ENCODE data around the gene CACNA1D.

CACNA1D gene

GRCh38 chr3:53768478-53769459, 274.4 kb downstream of the CACNA1D start:
- DNase-seq, result no peak

DNA sequence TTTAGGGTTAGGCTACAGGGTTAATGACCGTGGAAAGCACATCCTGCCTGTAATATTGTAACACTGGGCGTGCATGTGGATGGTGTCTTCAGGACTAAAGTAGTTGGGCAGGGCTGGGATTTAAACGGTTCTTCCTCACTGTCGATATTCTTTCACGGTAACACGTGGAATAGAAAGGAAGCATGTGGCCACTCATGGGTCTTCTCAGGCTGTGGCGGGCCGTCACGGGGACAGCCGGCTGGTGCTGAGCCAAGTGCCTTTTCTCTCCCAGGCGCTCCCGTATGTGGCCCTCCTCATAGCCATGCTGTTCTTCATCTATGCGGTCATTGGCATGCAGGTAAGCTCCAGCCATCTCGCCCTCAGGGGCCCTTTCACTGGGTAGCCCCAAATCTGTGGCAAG, 278.2 kb downstream of the CACNA1D start:
- DNase-seq, result no peak

- DNase-seq, result no peak
These were observed 278.6 kb downstream of the CACNA1D start for GRCh38 chr3:53773021-53773436.

GRCh38 chr3:53773611-53774368, 279.4 kb downstream of the CACNA1D start:
- DNase-seq, result no peak

GRCh38 chr3:53774414-53774813, 280.0 kb downstream of the CACNA1D start:
- no peak for DNase-seq

- no peak for DNase-seq
These were observed 280.6 kb downstream of the CACNA1D start for GRCh38 chr3:53775018-53775417.

- DNase-seq, result no peak
These were observed 281.4 kb downstream of the CACNA1D start for GRCh38 chr3:53775834-53776251.

- no peak for DNase-seq
These were observed 282.2 kb downstream of the CACNA1D start for GRCh38 chr3:53776494-53777101.

DNA sequence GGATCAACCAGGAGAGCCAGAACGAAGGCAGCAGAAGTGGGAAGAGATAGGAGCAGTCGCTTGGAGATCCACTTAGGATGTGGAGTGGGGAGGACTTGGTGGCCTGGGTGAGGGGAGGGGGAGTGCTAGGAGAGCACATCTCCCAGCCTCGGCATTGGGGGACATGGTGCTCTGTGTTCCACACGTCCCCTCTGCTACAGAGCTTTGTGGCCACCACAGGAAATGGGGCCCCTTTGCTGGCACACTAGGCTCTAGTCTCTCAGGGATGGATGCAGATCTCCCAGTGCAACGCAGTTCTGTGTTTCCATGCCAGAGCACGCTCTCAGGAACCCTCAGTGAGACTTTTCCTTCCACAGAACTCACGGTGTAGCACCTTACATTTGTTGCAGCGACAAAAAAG, 283.1 kb downstream of the CACNA1D start:
- no peak for DNase-seq

GRCh38 chr3:53778153-53778552, 283.7 kb downstream of the CACNA1D start:
- DNase-seq, result no peak

- DNase-seq, result no peak
These were observed 285.8 kb downstream of the CACNA1D start for GRCh38 chr3:53780171-53780570.

- no peak for DNase-seq
These were observed 286.4 kb downstream of the CACNA1D start for GRCh38 chr3:53780806-53781205.

- no peak for DNase-seq
These were observed 292.6 kb downstream of the CACNA1D start for GRCh38 chr3:53787016-53787415.

GRCh38 chr3:53788038-53788437, 293.6 kb downstream of the CACNA1D start:
- no peak for DNase-seq

GRCh38 chr3:53789459-53789858, 295.0 kb downstream of the CACNA1D start:
- DNase-seq, result no peak

DNA sequence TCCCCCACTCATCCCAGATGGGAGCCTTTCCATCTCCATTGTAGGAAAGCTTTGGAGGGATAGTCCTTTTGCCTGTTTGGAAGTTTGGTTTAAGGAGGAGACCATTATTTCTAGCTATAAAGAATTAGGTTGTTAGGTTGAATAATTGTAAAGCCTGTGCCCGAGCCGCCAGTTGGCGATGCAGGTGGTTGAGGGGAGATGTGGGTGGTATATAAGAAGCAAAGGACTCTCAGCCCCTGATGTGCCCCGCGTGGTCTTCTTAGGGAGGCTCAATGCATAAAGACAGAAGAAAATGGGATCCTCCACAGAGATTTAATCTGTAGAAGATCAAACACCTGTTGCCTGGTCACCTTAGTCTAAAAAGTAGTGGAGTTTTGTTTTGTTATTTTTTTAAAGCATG, 296.1 kb downstream of the CACNA1D start:
- DNase-seq, result no peak

- DNase-seq, result no peak
These were observed 296.9 kb downstream of the CACNA1D start for GRCh38 chr3:53791317-53791716.

- no peak for DNase-seq
These were observed 298.5 kb downstream of the CACNA1D start for GRCh38 chr3:53792866-53793265.

GRCh38 chr3:53794597-53794996, 300.2 kb downstream of the CACNA1D start:
- no peak for DNase-seq

DNA sequence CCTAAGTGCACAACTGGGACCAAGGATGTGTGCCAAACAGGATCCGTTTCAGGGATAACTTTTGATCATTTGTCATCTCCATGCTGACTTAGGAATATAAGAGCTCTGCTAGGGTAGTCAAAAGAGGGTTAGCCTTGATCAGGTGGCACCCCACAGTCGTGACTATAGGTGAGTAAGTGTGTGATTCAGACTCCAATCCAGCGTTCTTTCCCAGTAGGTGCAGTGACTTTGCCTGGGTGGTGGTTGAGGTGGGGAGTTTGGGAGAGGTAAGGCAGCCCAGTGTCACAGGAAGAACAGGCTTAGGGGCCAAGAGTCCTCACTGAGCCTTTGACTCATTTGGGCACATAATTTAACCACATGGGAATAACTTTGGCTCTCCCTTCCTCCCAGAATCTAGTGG, 300.8 kb downstream of the CACNA1D start:
- DNase-seq, result no peak

DNA sequence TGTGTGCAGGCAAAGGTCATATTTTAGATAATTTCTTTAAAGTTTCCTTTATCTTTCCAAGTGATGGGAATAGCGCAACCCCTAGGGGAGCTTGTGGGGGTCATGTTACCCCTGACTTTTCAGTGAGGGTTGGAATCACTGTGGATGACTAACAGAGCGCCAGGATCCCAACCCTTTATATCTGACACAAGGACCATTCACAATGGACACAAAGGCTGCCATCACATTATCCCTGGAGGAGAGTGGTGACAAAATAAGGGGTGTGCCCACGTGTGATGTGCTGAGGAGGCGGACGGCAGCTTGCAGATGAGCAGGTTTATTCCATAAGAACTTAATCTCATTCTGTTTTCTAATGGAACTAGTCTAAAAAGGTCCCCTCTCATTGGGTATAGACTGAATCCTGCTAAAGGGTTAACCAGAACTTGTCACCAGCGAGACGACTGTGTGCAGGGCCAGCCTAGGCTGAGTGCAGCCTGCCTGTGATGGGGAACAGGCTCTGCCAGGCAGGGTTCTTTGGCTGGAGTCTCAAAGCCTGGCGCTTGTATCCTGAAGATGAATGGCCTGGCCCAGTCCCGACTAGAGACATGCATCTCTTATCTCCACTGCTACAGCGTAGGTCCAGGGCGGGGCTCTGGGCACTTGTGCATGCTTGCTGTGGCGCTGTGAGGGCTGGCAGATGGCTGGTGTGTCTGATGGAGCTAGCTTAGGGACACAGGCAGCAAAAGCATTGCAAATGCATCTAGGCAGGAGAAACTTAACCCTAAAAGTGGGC, 301.6 kb downstream of the CACNA1D start:
- DNase-seq, result no peak

DNA sequence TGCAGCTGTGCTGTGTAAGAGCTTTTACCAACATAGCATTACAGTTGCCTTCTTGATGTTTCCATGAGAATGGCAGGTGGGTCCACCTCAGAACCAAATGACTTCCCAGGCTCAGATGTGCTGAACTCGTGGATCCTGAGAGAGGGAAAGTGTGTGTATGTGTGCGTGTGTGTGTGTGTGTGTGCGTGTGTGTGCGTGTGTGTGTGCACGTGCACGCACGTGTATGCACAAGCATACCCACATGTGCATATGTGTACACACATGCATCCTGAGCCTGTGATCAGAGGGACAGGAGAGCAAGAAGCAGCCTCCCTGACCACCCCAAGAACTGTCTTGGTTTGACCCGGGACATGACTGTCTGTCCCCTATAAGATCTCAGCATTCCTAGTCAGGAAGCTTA, 303.7 kb downstream of the CACNA1D start:
- no peak for DNase-seq

Measured in CD4-positive, alpha-beta T cell treated with Interleukin-4 for 1 hour (primary cell).